ENCODE results near the gene LRRC56. TPM values are rescaled to one million over a fixed set of nuclear protein-coding genes. Genes with fewer than 3 reads are reported as not detected.

Gene LRRC56
- total RNA-seq, 1 experiment from 2014 or later = 2.1 TPM

DNA sequence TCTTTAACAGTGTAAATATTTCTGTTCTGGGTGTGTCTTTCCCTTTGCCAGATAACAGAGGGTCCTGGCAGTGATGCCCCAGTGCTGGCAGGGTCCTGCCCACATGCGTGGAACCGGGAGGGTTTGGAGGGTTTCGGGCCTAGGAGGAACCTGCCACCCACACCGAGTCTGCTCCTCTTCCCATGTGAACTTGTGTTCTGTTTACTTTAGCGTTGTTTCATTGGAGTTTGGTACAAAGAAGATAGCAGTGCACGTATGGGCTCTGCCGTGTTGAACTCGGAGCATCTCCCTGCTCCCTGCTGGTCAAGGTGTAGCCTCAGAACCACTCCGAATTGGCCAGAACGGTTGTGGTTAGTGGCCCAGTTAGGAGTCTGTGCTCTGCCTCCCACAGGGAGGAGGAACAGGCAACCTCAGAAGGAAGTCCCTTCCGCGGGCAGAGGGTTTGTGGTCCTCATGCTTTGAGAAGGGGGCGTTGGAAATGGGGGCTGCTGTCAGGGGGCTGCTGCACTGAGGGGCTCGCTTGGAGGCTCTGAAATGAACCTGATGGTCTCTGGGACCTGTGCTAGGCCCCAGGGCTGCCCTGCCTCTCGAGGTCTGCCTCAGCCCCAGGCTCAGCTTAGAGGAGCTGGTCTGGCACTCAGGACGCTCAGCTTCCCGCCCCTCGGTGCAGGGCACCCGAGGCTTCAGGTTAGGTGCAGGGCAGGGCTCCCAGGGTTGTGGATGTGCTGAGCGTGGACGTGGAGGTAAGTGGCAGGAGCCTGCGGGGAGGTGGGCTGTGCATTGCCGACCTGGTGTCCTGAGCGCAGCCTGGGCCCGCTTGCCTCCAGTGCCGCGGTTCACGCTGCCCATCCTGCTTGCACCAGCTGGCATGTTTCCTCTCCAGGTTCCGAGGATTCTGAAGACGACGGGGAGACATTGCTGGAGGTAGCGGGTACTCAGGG lies 49.3 kb downstream of the LRRC56 start:
- TF ChIP-seq, protein P1, sequence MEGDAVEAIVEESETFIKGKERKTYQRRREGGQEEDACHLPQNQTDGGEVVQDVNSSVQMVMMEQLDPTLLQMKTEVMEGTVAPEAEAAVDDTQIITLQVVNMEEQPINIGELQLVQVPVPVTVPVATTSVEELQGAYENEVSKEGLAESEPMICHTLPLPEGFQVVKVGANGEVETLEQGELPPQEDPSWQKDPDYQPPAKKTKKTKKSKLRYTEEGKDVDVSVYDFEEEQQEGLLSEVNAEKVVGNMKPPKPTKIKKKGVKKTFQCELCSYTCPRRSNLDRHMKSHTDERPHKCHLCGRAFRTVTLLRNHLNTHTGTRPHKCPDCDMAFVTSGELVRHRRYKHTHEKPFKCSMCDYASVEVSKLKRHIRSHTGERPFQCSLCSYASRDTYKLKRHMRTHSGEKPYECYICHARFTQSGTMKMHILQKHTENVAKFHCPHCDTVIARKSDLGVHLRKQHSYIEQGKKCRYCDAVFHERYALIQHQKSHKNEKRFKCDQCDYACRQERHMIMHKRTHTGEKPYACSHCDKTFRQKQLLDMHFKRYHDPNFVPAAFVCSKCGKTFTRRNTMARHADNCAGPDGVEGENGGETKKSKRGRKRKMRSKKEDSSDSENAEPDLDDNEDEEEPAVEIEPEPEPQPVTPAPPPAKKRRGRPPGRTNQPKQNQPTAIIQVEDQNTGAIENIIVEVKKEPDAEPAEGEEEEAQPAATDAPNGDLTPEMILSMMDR (conservative IDR thresholded peaks at IDR 0.05; ENCODE audit: low read depth, low read length) = no peak
- TF ChIP-seq EZH2 (IDR thresholded peaks at IDR 0.05; ENCODE audit: borderline replicate concordance, low read depth, low read length, poor library complexity, severe bottlenecking) = no peak
- Histone ChIP-seq H3K4me1 (ENCODE audit: insufficient read depth, low read length, poor library complexity, severe bottlenecking) (no peaks in the 10 kb centered on the region), H3K36me3 (ENCODE audit: insufficient read depth, low read length, poor library complexity, severe bottlenecking) (peaks cover 46% of the 10 kb centered on the region), H3K9me3 (ENCODE audit: low read depth, low read length, poor library complexity, severe bottlenecking) (no peaks in the 10 kb centered on the region), H3K4me3 (ENCODE audit: low read depth, low read length, poor library complexity, severe bottlenecking) (no peak overlapping the region), H3K27me3 (replicated peaks; ENCODE audit: insufficient read depth, low read depth, low read length, poor library complexity) (no peaks in the 10 kb centered on the region), H3K27ac (ENCODE audit: low read depth, low read length, poor library complexity, severe bottlenecking) (no peak overlapping the region)
- DNase-seq (ENCODE audit: low spot score) = no peak
- ChIA-PET POLR2A (ENCODE audit: low non-redundant PET) (interaction anchor here (0.6 kb wide), 1 partner anchor 1129 kb away, joined by 3 read pairs; no protein-coding TSS in a partner anchor), CTCF (no interaction called here)
- BruUV-seq (replicated peaks) = no TSS peak
- intact Hi-C loops (cut with micrococcal nuclease; ENCODE audit: unreplicated experiment) = no loop called here

DNA sequence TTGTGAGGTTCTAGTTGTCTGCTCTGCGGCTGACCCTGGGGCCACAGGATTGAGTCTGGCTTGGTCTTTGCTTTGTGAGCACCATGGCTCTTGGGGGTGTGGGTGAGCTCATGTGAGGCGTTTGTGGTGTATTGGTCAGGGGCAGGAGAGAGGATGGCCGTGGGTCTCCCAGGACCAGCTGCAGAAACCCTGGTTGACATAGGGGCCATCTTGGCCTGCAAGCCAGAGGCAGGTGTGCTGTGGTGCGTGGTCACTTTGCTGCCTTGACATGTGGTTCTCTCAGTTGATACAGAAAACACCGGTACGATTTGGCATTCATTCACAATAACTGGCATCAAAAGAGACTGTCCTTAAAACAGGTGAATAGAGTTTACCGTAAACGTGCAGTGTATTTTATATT lies 50.2 kb downstream of the LRRC56 start:
- no TSS peak for BruUV-seq (replicated peaks)
- ChIA-PET CTCF (no interaction called here), POLR2A (ENCODE audit: low non-redundant PET) (no interaction called here)
- Histone ChIP-seq H3K4me1 (ENCODE audit: insufficient read depth, low read length, poor library complexity, severe bottlenecking) (no peaks in the 10 kb centered on the region), H3K4me3 (ENCODE audit: low read depth, low read length, poor library complexity, severe bottlenecking) (no peak overlapping the region), H3K27ac (ENCODE audit: low read depth, low read length, poor library complexity, severe bottlenecking) (no peak overlapping the region), H3K27me3 (replicated peaks; ENCODE audit: insufficient read depth, low read depth, low read length, poor library complexity) (no peaks in the 10 kb centered on the region), H3K36me3 (ENCODE audit: insufficient read depth, low read length, poor library complexity, severe bottlenecking) (peaks cover 52% of the 10 kb centered on the region), H3K9me3 (ENCODE audit: low read depth, low read length, poor library complexity, severe bottlenecking) (no peaks in the 10 kb centered on the region)
- TF ChIP-seq, protein P1 (conservative IDR thresholded peaks at IDR 0.05; ENCODE audit: low read depth, low read length) = no peak
- no peak for TF ChIP-seq EZH2 (IDR thresholded peaks at IDR 0.05; ENCODE audit: borderline replicate concordance, low read depth, low read length, poor library complexity, severe bottlenecking)
- intact Hi-C loops (cut with micrococcal nuclease; ENCODE audit: unreplicated experiment) = no loop called here
- no peak for DNase-seq (ENCODE audit: low spot score)

DNA sequence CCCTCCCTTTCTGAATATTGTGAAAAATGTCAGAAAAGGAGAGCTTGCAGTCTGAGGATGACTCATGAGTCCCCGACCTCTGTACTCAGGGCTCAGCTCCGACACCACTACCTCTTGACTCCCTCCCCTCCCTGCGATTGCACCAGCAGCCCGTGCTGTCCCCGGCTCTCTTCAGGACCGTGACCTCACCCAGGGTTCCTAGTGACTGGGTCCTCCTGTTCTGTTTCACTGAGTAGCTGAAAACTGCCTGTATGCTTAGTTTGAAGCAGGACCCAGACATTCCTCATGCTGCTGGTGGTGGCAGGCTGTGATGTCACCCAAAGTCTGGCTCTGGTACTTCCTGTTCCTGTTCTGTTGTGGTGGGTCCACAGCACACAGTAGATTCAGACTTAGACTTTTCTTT lies 50.7 kb downstream of the LRRC56 start:
- Histone ChIP-seq H3K27me3 (replicated peaks; ENCODE audit: insufficient read depth, low read depth, low read length, poor library complexity) (no peaks in the 10 kb centered on the region), H3K36me3 (ENCODE audit: insufficient read depth, low read length, poor library complexity, severe bottlenecking) (peaks cover 56% of the 10 kb centered on the region), H3K9me3 (ENCODE audit: low read depth, low read length, poor library complexity, severe bottlenecking) (no peaks in the 10 kb centered on the region), H3K4me1 (ENCODE audit: insufficient read depth, low read length, poor library complexity, severe bottlenecking) (no peaks in the 10 kb centered on the region), H3K27ac (ENCODE audit: low read depth, low read length, poor library complexity, severe bottlenecking) (no peak overlapping the region), H3K4me3 (ENCODE audit: low read depth, low read length, poor library complexity, severe bottlenecking) (no peak overlapping the region)
- TF ChIP-seq, protein P1 (conservative IDR thresholded peaks at IDR 0.05; ENCODE audit: low read depth, low read length) = no peak
- TF ChIP-seq EZH2 (IDR thresholded peaks at IDR 0.05; ENCODE audit: borderline replicate concordance, low read depth, low read length, poor library complexity, severe bottlenecking) = no peak
- BruUV-seq (replicated peaks) = no TSS peak
- intact Hi-C loops (cut with micrococcal nuclease; ENCODE audit: unreplicated experiment) = no loop called here
- CTCF ChIA-PET = no interaction called here
- POLR2A ChIA-PET (ENCODE audit: low non-redundant PET) = no interaction called here
- DNase-seq (ENCODE audit: low spot score) = no peak

Data from A673 (cell line).